OCI-LY7 (cell line): Measurements from ENCODE around the gene FGGY.

ENCODE experiments used
- CTCF ChIP-seq: fragments of 200-600 bp; sonication (generic); conservative IDR thresholded peaks from 2 replicates; pipeline ENCODE4 v1.5.1; 2014; ENCODE audit warnings: mild to moderate bottlenecking, antibody characterized with exemption, low read length, moderate library complexity, mixed read lengths
- EZH2phosphoT487 ChIP-seq: fragments of 200-600 bp; sonication (generic); IDR thresholded peaks from 2 replicates; pipeline ENCODE4 v1.6.1; 2018; ENCODE audit warnings: low read depth, borderline replicate concordance, mild to moderate bottlenecking, mixed run types, antibody characterized with exemption, low read length, moderate library complexity, mixed read lengths

DNA sequence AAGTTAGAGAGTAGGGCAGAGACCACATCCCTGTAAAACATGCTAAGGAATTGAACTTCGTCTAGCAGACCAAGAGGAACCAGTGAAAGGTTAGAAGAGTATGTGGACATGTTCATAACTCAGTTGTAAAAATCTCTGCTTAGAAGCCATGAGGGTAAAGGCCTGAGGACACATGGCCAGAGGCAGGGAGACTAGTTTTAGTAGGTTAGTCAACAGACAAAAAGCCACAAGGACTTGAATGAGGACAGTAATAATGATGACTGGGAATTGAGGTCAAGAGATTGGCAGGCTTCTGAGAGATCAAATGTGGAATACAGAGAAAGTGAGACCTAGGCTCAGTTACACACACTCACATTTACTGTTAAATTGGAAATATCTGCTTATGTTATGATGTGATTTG is 312.4 kb downstream of the FGGY start:
- no peak for TF ChIP-seq CTCF
- no peak for TF ChIP-seq EZH2phosphoT487
